Measurements from ENCODE around the gene RFC4. TPM values are rescaled to one million over a fixed set of nuclear protein-coding genes. Genes with fewer than 3 reads are reported as not detected.

Gene RFC4
- total RNA-seq, 2 experiments from 2014 or later = 111 to 114 TPM

DNA sequence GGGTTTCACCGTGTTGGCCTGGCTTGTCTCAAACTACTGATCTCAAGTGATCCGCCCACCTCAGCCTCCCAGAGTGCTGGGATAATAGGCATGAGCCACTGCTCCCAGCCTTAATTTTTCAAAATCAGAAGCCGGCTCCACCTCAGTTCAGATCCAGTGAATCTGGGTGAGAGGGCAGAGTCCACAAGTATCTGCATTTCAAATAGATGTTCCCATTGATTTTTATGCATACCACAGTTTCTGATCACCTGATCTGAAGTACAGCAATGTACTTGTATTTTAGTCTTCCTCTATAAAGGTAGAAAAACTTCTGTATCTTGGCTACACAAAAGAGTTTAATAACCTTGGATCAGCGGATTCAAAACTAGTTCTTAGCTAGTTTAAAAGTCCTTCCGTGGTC is 27.1 kb downstream of the RFC4 start:
- no peaks in the 10 kb centered on the region for H3K9me3 Mint-ChIP-seq (ENCODE audit: low read depth)
- CTCF ChIA-PET = no interaction called here
- no peak for ATAC-seq
- peaks cover 2% of the 10 kb centered on the region for H3K27me3 Mint-ChIP-seq
- H3K27ac Mint-ChIP-seq = no peak overlapping the region
- H3K4me3 Mint-ChIP-seq = no peak overlapping the region
- no peak for DNase-seq
- peaks cover 9% of the 10 kb centered on the region for H3K36me3 Mint-ChIP-seq
- peaks cover 8% of the 10 kb centered on the region for H3K4me1 Mint-ChIP-seq

DNA sequence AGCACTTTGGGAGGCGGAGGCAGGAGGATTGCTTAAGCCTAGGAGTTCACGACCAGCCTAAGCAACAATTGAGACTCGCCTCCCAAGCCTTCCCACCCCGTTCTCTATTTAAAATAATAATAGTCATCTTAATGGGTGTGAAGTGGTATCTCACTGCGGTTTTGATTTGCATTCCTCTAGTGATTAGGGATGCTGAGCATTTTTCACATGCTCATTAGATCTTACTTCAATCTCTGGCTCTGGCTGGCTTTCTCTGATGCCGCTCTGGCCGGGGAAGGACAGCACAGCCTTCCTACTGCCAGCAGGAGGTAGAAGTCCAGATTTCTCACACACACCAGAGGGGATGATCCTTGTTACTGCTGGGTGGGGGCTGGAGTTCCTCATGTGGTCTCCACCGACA is 30.3 kb downstream of the RFC4 start:
- no peak overlapping the region for H3K27ac Mint-ChIP-seq
- peaks cover 21% of the 10 kb centered on the region for H3K4me1 Mint-ChIP-seq
- no peaks in the 10 kb centered on the region for H3K27me3 Mint-ChIP-seq
- H3K4me3 Mint-ChIP-seq = no peak overlapping the region
- ATAC-seq = no peak
- CTCF ChIA-PET = interaction anchor here (0.7 kb wide), 1 partner anchor 159 kb away, joined by 3 read pairs; no protein-coding TSS in a partner anchor
- no peaks in the 10 kb centered on the region for H3K36me3 Mint-ChIP-seq
- no peak for DNase-seq
- no peaks in the 10 kb centered on the region for H3K9me3 Mint-ChIP-seq (ENCODE audit: low read depth)

DNA sequence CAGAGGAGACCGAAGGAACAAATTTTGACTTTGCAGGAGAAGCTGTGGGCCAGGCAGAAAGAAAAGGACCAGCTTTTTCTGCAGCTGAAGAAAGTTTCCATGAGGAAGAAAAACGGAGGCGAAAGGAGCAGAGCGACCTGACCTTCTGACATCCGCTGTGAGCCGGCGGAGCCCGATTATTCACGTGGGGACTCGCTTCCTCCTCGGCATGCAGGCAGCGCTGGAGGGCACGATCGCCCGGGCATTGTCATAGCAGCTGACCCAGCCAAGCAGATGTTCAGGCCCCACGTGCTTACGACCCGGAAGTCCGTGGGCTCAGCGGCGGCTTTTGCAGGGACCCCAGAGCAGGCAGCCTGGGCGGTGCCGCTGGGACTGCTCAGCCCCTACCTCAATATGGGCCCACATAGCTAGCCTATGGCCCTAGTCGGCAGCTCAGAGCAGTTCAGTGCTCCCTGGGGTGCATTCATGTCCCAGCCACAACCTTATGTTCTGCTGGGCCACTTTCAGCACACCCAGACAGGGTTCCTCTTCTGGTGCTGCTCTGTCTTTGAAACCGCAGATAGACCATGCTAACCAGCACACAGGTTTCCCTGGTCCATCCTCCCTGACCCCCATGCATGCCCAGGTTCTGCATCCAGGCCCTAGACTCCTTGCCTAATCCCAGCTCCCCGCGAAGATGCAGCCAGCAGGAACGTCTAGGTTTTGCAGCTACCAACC is 33.4 kb downstream of the RFC4 start:
- Mint-ChIP-seq H3K27me3 (no peaks in the 10 kb centered on the region), H3K4me1 (peaks cover 22% of the 10 kb centered on the region)

DNA sequence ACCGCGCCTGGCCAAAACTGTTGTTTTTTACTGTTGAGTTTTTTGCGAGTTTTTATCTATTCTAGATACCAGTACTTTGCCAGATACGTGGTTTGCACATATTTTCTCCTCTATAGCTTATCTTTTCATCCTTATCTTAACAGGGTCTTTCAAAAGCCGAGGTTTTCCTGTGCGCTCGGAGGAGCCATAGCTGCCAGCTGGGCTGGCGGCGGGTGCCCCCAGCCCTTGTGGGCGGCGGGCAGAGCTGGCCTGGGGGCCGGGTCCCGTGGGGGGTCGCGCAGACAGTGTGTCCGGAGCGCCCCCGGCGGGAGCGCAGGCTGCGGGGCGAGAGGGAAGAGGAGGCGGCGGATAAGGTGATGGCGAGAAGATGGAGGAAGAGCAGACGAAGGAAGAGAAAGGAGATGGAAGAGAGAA is 34.0 kb downstream of the RFC4 start:
- ATAC-seq = peak; percentile 52
- H3K27me3 Mint-ChIP-seq = no peaks in the 10 kb centered on the region
- no peaks in the 10 kb centered on the region for H3K36me3 Mint-ChIP-seq
- H3K4me1 Mint-ChIP-seq = peaks cover 22% of the 10 kb centered on the region
- CTCF ChIA-PET = interaction anchor here (1.0 to 2.2 kb wide), 7 partner anchors 11 to 157 kb away, joined by 3 to 17 read pairs (median 7); partner anchors contain the start of gene EIF4A2
- peak; percentile 41 for DNase-seq
- H3K9me3 Mint-ChIP-seq (ENCODE audit: low read depth) = no peaks in the 10 kb centered on the region
- H3K4me3 Mint-ChIP-seq = peak overlapping the region; percentile 78
- H3K27ac Mint-ChIP-seq = peak overlapping the region; percentile 88

More for the DNA sequence above, 33.4 kb downstream of the RFC4 start:
- peak overlapping the region; percentile 88 for H3K27ac Mint-ChIP-seq
- DNase-seq (peak; percentile 88), ATAC-seq (peak; percentile 95)
- peak overlapping the region; percentile 78 for H3K4me3 Mint-ChIP-seq
- CTCF ChIA-PET = interaction anchor here (0.7 to 2.2 kb wide), 8 partner anchors 10 to 158 kb away, joined by 3 to 17 read pairs (median 6); partner anchors contain the start of gene EIF4A2
- H3K9me3 Mint-ChIP-seq (ENCODE audit: low read depth) = no peaks in the 10 kb centered on the region
- no peaks in the 10 kb centered on the region for H3K36me3 Mint-ChIP-seq

DNA sequence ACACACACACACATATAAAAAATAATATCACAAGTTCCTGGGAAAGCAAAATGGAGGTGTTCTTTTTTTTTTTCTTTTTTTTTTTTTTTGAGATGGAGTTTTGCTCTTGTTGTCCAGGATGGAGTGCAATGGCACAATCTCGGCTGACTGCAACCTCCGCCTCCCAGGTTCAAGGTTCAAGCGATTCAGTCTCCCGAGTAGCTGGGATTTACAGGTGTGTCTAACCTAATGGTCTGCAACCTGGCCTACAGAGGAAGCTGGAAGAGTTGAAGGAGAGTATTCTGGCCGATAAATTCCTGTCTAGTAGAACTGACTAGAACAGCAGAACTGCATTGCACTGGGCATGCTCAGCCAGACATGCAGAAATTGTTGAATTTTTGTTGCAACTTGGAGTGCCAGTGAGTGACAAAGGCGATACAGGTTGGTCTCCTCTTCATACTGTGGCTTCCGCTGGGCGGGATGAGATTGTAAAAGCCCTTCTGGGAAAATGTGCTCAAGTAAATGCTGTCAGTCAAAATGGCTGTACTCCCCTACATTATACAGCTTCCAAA is 45.3 kb downstream of the RFC4 start:
- CTCF ChIA-PET = interaction anchor here (0.9 to 1.2 kb wide), 2 partner anchors 144 to 147 kb away, joined by 3 to 4 read pairs; no protein-coding TSS in a partner anchor
- no peak overlapping the region for H3K4me3 Mint-ChIP-seq
- H3K9me3 Mint-ChIP-seq (ENCODE audit: low read depth) = no peaks in the 10 kb centered on the region
- DNase-seq = no peak
- no peak for ATAC-seq
- H3K36me3 Mint-ChIP-seq = no peaks in the 10 kb centered on the region
- H3K4me1 Mint-ChIP-seq = no peaks in the 10 kb centered on the region
- no peak overlapping the region for H3K27ac Mint-ChIP-seq
- no peaks in the 10 kb centered on the region for H3K27me3 Mint-ChIP-seq

DNA sequence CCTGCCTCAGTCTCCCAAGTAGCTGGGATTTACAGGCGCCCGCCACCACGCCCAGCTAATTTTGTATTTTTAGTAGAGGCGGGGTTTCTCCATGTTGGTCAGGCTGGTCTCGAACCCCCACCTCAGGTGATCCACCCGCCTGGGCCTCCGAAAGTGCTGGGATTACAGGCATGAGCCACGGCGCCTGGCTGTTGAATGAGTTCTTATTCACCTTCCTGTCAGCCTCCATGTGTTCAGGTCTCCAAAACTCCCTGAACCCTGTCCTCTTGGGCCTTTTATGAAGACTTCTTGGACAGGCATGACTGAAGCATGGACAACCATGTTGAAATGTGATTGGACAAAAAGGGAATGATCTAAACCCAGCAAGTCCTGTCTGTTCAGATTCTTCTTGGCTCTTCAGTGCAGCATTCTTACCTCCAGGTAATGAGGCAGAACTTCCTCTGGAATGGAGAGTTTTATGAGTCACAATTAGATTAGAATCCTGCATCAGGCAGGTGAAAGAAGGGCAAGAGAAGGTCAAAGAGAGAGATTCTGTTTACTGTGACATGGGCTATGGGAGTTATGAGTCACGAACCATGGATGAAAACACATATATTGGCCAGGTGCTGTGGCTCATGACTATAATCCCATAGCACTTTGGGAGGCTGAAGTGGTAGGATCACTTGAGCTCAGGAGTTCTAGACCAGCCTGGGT is 46.0 kb downstream of the RFC4 start:
- Mint-ChIP-seq H3K4me3 (no peak overlapping the region), H3K9me3 (ENCODE audit: low read depth) (no peaks in the 10 kb centered on the region), H3K27ac (no peak overlapping the region), H3K27me3 (no peaks in the 10 kb centered on the region), H3K36me3 (no peaks in the 10 kb centered on the region), H3K4me1 (no peaks in the 10 kb centered on the region)
- ATAC-seq (no peak), DNase-seq (no peak)
- CTCF ChIA-PET = interaction anchor here (0.9 kb wide), 1 partner anchor 144 kb away, joined by 3 read pairs; no protein-coding TSS in a partner anchor

DNA sequence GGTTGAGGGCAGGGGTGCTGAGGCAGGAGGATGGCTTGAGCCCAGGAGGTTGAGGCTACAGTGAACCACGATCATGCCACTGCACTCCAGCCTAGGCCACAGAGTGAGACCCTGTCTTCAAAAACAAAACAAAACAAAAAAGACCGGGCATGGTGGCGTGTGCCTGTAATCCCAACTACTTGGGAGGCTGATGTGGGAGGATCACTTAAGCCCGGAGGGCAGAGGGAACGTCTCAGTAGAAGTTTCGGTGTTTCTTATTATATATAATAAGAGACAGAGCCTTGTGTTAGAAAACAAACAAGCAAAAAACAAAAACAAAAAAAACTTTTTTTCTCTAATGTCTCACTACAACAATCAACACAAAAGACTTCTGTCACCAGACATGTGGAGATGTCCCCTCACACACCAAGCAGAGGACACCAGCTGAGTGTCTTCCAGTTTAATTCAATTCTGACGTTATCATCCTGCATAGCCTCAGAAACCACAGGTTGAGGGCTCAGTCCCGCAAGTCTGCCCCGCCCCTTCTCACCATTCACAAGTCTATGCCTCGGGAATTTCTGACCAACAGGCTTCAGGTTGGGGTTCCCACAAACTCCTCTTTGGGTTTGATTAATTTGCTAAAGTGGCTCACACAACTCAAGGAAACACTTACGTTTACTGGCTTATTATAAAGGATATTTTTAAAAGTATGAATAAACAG is 46.9 kb downstream of the RFC4 start:
- DNase-seq (no peak), ATAC-seq (no peak)
- Mint-ChIP-seq H3K27ac (no peak overlapping the region), H3K36me3 (no peaks in the 10 kb centered on the region), H3K4me1 (no peaks in the 10 kb centered on the region), H3K27me3 (no peaks in the 10 kb centered on the region), H3K9me3 (ENCODE audit: low read depth) (no peaks in the 10 kb centered on the region), H3K4me3 (no peak overlapping the region)
- CTCF ChIA-PET = interaction anchor here (0.6 kb wide), 1 partner anchor 85 kb away, joined by 3 read pairs; no protein-coding TSS in a partner anchor

DNA sequence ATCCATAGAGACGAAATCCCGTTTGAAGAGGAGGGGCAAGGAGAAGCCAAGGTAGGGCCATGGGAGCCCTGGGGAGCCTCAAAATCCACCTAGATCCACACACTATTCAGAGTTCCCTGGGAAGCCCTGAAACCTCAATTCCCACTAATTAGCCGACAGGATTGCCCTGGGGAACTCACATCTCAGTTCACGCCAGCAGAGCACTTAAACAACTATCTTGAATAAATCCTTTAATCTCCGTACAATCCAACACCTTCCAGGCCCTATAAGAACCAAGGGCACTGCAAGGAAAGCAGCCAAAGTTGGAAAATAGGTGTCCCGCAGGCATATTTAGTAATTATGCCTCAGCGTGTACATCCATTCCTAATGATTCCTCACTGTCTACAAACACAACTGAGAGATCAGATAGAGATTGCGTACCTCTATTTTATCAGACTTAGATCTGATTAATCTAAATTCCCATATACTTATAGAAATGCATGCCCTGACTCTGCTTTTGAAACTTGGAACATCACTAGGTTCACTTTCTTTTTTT is 48.5 kb downstream of the RFC4 start:
- no peak for ATAC-seq
- CTCF ChIA-PET = no interaction called here
- no peaks in the 10 kb centered on the region for H3K9me3 Mint-ChIP-seq (ENCODE audit: low read depth)
- no peak overlapping the region for H3K4me3 Mint-ChIP-seq
- H3K27ac Mint-ChIP-seq = no peak overlapping the region
- no peaks in the 10 kb centered on the region for H3K27me3 Mint-ChIP-seq
- no peak for DNase-seq
- H3K4me1 Mint-ChIP-seq = peaks cover 4% of the 10 kb centered on the region
- no peaks in the 10 kb centered on the region for H3K36me3 Mint-ChIP-seq

DNA sequence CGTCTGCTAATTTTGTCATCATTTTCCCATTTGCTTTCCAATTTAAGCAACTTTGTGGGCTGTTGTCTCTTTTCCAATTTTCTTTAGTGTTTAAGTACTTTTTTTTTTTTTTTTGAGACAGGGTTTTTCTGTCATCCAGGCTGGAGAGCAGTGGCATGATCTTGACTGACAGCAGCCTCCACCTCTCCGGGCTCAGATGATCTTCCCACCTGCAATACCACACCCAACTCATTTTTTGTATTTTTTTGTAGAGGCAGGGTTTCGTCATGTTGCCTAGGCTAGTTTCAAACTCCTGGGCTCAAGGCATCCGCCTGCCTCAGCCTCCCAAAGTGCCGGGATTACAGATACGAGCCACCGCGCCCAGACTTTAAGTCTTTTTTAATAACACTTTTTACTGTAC is 49.1 kb downstream of the RFC4 start:
- CTCF ChIA-PET = interaction anchor here (0.6 to 0.7 kb wide), 2 partner anchors 16 to 804 kb away, joined by 3 read pairs; no protein-coding TSS in a partner anchor
- no peak overlapping the region for H3K4me3 Mint-ChIP-seq
- H3K27me3 Mint-ChIP-seq = no peaks in the 10 kb centered on the region
- no peak overlapping the region for H3K27ac Mint-ChIP-seq
- H3K36me3 Mint-ChIP-seq = no peaks in the 10 kb centered on the region
- no peak for ATAC-seq
- DNase-seq = no peak
- peaks cover 4% of the 10 kb centered on the region for H3K4me1 Mint-ChIP-seq
- H3K9me3 Mint-ChIP-seq (ENCODE audit: low read depth) = no peaks in the 10 kb centered on the region

DNA sequence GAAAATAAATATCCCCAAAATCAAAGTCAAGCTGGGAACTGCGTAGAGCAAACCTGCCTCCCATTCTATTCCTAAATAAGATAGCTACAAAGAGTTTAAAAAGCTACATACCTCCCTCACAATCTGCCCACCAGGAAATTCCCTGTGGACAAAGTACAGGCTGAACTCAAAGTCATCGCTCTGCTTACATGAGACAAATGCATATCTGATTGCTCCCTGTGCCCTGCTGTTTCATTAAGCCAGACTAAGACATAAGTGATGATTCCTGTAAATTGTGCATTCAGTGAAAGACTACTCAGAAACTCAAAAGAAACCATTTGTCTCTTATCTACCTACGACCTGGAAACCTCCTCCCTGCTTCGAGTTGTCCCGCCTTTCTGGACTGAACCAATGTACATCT is 51.4 kb downstream of the RFC4 start:
- Mint-ChIP-seq H3K27ac (no peak overlapping the region), H3K4me1 (peaks cover 4% of the 10 kb centered on the region), H3K4me3 (no peak overlapping the region), H3K36me3 (no peaks in the 10 kb centered on the region), H3K9me3 (ENCODE audit: low read depth) (no peaks in the 10 kb centered on the region), H3K27me3 (no peaks in the 10 kb centered on the region)
- CTCF ChIA-PET = no interaction called here
- DNase-seq (no peak), ATAC-seq (no peak)

DNA sequence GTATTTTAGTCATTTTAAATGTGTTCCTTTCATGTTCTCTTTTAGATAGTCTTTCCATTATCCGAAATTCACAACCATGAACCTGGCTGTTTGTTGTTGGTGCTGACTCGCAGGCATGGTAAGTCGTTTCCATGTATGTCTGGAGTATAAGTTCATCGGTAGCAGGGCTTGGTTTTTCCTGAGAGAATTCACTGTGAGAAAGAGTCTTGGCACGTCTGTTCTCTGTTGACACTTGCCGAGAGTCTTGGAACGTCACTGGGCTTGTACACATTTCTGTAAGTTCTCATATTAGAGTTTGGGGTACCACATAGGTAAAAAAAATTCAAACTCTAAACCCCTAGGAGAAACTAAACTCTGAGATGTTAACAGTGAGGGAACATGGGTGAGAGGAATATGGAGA is 52.3 kb downstream of the RFC4 start:
- CTCF ChIA-PET = no interaction called here
- H3K4me1 Mint-ChIP-seq = peaks cover 4% of the 10 kb centered on the region
- no peak overlapping the region for H3K4me3 Mint-ChIP-seq
- no peaks in the 10 kb centered on the region for H3K27me3 Mint-ChIP-seq
- no peak overlapping the region for H3K27ac Mint-ChIP-seq
- ATAC-seq (no peak), DNase-seq (no peak)
- no peaks in the 10 kb centered on the region for H3K36me3 Mint-ChIP-seq
- no peaks in the 10 kb centered on the region for H3K9me3 Mint-ChIP-seq (ENCODE audit: low read depth)

DNA sequence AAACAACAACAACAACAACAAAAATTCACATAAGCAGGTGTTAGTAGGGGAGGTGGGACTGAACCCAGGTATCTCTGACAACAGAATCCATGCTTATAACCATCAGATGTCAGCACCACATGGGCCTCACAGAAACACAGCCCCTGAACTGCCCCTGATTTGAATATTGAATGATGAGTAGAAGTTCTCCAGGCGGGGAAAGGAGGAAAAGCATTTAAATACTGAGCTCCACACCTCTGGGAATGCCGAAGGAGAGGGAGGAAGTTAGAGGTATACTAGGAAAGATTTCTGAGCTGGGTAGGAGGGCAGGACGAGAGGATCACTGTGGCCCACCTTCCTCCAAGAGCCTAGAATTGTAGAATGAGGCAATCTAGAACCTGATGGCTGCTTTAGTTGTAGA is 54.8 kb downstream of the RFC4 start:
- Mint-ChIP-seq H3K36me3 (no peaks in the 10 kb centered on the region), H3K4me1 (peaks cover 4% of the 10 kb centered on the region), H3K4me3 (no peak overlapping the region), H3K27me3 (no peaks in the 10 kb centered on the region), H3K27ac (no peak overlapping the region), H3K9me3 (ENCODE audit: low read depth) (no peaks in the 10 kb centered on the region)
- DNase-seq (no peak), ATAC-seq (no peak)
- CTCF ChIA-PET = no interaction called here

DNA sequence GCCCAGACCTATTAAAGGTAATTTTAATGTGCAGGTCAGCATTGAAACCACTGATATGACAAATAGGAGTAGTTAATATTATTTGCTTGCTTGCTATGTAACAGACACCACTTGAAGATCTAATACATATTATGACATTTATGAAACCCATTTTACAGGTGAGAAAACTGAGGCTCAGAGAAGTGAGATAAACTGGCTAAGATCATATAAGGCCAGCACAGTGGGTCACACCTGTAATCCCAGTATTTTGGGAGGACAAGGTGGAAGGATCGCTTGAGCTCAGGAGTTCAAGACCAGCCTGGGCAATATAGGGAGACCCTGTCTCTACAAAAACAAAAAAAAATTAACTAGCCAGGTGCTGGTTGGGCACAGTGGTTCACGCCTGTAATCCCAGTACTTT is 56.0 kb downstream of the RFC4 start:
- Mint-ChIP-seq H3K9me3 (ENCODE audit: low read depth) (no peaks in the 10 kb centered on the region), H3K36me3 (no peaks in the 10 kb centered on the region), H3K27me3 (no peaks in the 10 kb centered on the region), H3K27ac (no peak overlapping the region), H3K4me3 (no peak overlapping the region), H3K4me1 (peaks cover 6% of the 10 kb centered on the region)
- CTCF ChIA-PET = no interaction called here
- DNase-seq (no peak), ATAC-seq (no peak)
